T-helper 17 cell (primary cell): ENCODE measurements around the gene OGFR. TPM values are rescaled to one million over a fixed set of nuclear protein-coding genes. Genes with fewer than 3 reads are reported as not detected.

ENCODE experiments used
- ATAC-seq: fragments of 150-1000 bp; cut with Tn5 transposase; 2 replicates; pipeline ENCODE4 v1.10.0; 2021; ENCODE audit warnings: mild to moderate bottlenecking, moderate library complexity
- DNase-seq, 3 donors: peaks; one replicate each; pipeline versions ENCODE4 v3.0.0 to v3.0.0-alpha.2; 2020 to 2021
- H3K9me3 ChIP-seq: one replicate; pipeline ENCODE4 v1.7.0; 2013; ENCODE audit warnings: low read length, mild to moderate bottlenecking; ENCODE audit not compliant: control insufficient read depth, poor library complexity, severe bottlenecking
- H3K27ac Mint-ChIP-seq: one replicate; pipeline ENCODE4 v1.8.0; 2022; ENCODE audit warnings: mild to moderate bottlenecking, moderate library complexity, mixed read lengths
- H3K27me3 Mint-ChIP-seq: one replicate; pipeline ENCODE4 v1.8.0; 2022; ENCODE audit warnings: mixed read lengths
- H3K36me3 Mint-ChIP-seq: one replicate; pipeline ENCODE4 v1.8.0; 2022; ENCODE audit warnings: low read depth, mixed read lengths
- H3K4me1 Mint-ChIP-seq: one replicate; pipeline ENCODE4 v1.8.0; 2022; ENCODE audit warnings: mild to moderate bottlenecking, mixed read lengths
- H3K4me3 Mint-ChIP-seq: one replicate; pipeline ENCODE4 v1.8.0; 2022; ENCODE audit warnings: mild to moderate bottlenecking, moderate library complexity, mixed read lengths
- total RNA-seq, 4 donors: library from RNA in 2 of 4; stranded (reverse) in 2 of 4; gene quantifications; one replicate each; pipeline ENCODE4 v1.2.3 and lab custom pipeline; 2022 to 2026

Gene OGFR
- total RNA-seq, 2 donors from 2014 or later: 39.4 to 41.3 TPM

DNA sequence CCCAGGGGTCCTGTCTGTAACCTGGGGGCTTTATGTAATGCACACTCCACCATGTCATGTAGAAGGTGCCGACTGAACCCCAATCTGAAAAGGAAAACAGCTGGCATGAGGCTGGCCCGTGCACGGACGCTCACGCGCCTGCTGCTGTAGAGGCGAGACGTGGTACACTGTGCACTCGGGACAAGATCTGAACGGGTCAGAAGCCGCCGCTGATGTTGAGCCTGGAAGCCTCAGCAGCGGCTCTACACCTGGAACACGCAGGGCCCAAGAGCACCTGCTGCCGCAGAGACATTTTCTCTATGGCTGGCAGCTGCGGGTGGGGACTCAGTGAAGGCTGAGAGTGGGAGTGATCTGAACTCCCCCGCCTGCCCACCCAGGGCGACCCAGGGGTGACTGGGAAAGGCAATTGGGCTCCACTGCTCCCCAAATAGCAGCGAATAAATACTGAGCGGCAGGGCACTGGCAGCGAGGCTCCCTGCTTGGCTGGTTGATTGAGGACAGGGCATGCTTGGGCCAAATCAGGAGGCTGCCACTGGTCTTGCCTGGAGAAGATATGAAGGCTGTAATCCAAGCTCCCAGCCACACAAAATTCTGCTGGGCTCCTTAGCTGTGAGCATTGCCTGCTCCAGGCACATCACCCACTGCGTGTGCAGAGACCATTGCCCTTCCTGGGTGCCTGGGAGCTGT lies 2.5 kb upstream of the OGFR start:
- H3K4me3 Mint-ChIP-seq: no peak overlapping the region
- H3K9me3 ChIP-seq: no peaks in the 10 kb centered on the region
- H3K4me1 Mint-ChIP-seq: peaks cover 30% of the 10 kb centered on the region
- no peak overlapping the region for H3K27ac Mint-ChIP-seq
- no peaks in the 10 kb centered on the region for H3K27me3 Mint-ChIP-seq
- no peak for DNase-seq
- peaks cover 4% of the 10 kb centered on the region for H3K36me3 Mint-ChIP-seq
- no peak for ATAC-seq

DNA sequence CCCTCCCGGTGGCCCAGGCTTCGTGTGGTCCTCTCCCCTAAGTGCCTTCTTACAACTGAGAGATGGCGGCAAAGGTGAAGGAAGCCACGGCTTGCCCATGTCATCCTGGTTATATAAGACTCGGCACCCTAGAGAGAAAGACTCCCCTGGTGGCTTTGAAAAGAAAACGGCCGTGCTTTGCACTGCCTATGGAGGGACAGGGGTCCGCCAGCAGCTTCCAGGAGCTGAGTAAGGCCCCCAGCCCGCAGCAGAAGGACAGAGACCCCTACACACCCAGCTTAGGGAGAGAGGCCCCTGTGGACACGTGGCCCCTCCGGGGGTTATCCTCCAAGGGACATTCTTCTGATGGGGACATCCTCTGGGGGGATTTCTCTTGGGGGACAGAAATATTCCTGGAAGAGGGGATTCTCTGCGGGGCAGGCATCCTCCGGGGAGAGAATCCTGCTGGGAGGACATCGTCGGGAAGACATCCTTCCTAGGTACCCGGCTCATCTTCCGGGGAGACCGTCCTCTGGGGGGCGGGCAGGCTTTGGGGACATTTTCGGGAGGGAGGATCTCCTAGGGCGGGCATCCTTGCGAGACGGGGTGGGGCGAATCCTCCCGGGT lies 511 bp upstream of the OGFR start:
- Mint-ChIP-seq H3K4me1 (peaks cover 19% of the 10 kb centered on the region), H3K4me3 (peak overlapping the region; percentile 95), H3K36me3 (no peaks in the 10 kb centered on the region), H3K27ac (peak overlapping the region; percentile 96), H3K27me3 (no peaks in the 10 kb centered on the region)
- DNase-seq: no peak
- H3K9me3 ChIP-seq: no peaks in the 10 kb centered on the region
- peak; percentile 35 for ATAC-seq

DNA sequence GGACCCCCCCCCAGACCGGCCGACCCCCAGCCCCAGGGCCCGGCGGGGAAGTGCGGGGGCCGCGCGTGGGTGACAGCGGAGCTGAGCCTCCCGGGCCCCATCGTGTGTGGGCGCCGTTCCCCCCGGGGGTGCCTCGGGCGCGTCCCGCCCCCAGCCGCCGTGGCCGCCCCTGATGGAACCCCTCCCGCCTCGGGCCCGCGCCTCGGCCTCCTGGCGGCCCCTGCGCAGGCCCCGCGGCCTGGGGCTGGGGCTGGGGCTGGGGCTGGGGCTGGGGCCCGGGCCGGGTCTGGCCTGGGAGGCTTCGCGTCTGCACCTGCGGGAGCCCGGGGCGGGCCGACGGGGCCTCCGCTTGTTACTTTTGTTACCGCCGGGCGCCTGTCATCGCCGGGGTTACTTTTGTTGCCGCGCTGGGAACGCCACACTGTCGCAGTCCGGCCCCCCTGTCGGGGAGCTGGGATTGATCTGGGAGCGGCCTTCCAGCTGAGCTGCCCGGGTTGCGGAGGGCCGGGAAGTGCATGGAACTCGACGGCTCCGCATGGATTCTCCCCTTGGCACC lies 598 bp downstream of the OGFR start:
- DNase-seq (no peak), ATAC-seq (peak; percentile 45)
- peak overlapping the region; percentile 89 for H3K4me3 Mint-ChIP-seq
- H3K4me1 Mint-ChIP-seq: peaks cover 19% of the 10 kb centered on the region
- H3K9me3 ChIP-seq: no peaks in the 10 kb centered on the region
- no peaks in the 10 kb centered on the region for H3K36me3 Mint-ChIP-seq
- peak overlapping the region; percentile 34 for H3K27ac Mint-ChIP-seq
- no peaks in the 10 kb centered on the region for H3K27me3 Mint-ChIP-seq

GRCh38 chr20:62805711-62806382 lies 1.2 kb downstream of the OGFR start:
- no peaks in the 10 kb centered on the region for H3K36me3 Mint-ChIP-seq
- ATAC-seq: no peak

DNA sequence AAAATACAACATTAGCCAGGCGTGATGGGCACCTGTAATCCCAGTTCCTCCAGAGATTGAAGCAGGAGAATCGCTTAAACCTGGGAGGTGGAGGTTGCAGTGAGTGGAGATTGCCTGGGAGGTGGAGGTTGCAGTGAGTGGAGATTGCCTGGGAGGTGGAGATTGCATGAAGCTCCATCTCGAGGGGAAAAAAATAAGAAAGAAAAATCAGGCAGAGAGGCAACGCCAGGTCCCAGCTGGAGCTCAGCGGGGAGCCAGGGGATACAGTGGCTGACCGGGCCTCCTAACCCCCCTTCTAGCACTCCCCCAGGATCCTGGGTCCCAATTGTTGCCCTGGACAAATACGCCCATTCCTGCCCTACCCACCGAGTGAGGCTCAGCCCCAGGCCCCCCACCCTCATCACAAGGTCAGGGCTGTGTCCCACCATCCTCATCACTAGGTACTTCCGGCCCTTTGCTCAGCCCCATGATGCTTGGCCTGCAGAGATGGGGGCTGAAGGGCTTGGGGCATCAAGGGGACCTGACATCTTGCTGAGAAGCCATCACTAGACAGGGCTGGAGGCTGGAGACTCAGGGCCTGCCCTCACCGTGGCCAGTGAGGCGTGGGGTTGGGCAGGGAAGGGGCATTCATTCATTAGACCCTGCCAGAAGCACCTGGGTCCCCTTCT lies 1.9 kb downstream of the OGFR start:
- ATAC-seq (no peak), DNase-seq (no peak)
- Mint-ChIP-seq H3K4me3 (peak overlapping the region; percentile 89), H3K4me1 (peaks cover 19% of the 10 kb centered on the region), H3K36me3 (no peaks in the 10 kb centered on the region), H3K27ac (no peak overlapping the region), H3K27me3 (no peaks in the 10 kb centered on the region)
- H3K9me3 ChIP-seq: no peaks in the 10 kb centered on the region

More at GRCh38 chr20:62805711-62806382, 1.2 kb downstream of the OGFR start:
- H3K4me3 Mint-ChIP-seq: peak overlapping the region; percentile 89
- H3K9me3 ChIP-seq: no peaks in the 10 kb centered on the region
- H3K27ac Mint-ChIP-seq: peak overlapping the region; percentile 34
- no peaks in the 10 kb centered on the region for H3K27me3 Mint-ChIP-seq
- H3K4me1 Mint-ChIP-seq: peaks cover 19% of the 10 kb centered on the region
- no peak for DNase-seq

DNA sequence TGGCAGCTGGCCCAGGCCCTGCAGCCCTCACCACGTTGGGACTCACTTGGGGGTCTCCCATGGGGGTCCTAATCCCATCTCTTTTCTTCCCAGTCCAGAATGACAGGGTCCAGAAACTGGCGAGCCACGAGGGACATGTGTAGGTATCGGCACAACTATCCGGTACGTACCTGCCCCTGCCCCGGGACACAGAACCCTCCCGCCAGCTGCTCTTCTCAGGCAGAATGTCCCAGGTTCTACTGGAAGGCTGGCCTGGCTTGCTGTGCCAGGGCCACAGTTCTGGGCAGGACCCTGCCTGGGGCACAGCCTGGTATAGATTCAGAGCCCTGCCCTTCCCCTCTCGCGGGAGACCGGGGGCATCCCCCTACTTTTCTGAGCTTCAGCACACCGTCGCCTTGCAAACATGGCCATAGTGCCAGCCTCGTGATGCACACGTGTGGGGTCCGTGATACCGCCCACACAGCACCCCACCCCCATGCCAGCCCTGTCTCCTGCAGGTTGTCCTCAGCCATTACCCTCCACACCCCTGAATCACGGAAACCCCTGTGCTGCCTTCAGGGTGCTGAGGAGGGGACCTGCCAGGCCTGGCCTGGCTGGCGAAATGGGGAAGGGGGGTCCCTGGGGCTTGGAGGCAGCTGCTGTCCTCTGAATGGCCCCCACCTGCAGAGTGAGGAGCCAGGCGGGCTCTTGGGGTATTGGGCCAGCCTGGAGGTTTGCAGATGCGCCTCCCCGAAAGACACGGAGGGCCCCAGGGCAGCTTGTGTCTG lies 3.0 kb downstream of the OGFR start:
- ATAC-seq (no peak), DNase-seq (no peak)
- H3K27ac Mint-ChIP-seq: peak overlapping the region; percentile 51
- no peaks in the 10 kb centered on the region for H3K27me3 Mint-ChIP-seq
- H3K9me3 ChIP-seq: no peaks in the 10 kb centered on the region
- H3K36me3 Mint-ChIP-seq: peaks cover 2% of the 10 kb centered on the region
- H3K4me1 Mint-ChIP-seq: peaks cover 23% of the 10 kb centered on the region
- peak overlapping the region; percentile 69 for H3K4me3 Mint-ChIP-seq

DNA sequence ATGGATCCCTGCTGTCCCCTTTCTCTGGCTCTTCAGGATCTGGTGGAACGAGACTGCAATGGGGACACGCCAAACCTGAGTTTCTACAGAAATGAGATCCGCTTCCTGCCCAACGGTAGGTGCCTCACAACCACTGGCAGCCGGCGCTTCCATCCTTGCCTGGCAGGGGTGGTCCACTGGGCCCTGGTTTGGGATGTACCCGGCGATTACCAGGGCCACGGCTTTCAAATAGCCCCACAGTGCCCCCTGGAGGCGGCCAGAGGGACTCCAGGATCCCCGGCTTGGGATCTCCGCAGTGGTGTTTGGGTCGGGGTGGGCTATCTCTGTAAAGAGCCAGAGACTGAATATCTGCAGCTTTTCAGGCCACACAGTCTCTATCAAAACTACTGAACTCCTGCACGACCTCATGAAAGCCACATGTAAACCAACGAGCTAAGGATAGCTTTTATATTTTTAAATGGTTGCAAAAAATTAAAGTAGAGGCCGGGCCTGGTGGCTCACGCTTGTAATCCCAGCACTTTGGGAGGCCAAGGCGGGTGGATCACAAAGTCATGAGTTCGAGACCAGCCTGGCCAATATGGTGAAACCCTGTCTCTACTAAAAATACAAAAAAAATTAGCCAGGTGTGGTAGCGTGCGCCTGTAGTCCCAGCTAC lies 3.7 kb downstream of the OGFR start:
- H3K27ac Mint-ChIP-seq: peak overlapping the region; percentile 51
- H3K9me3 ChIP-seq: no peaks in the 10 kb centered on the region
- peaks cover 21% of the 10 kb centered on the region for H3K4me1 Mint-ChIP-seq
- peak; percentile 60 for ATAC-seq
- DNase-seq: peak; percentile 66 to 74 (median 74)
- peaks cover 2% of the 10 kb centered on the region for H3K36me3 Mint-ChIP-seq
- peak overlapping the region; percentile 69 for H3K4me3 Mint-ChIP-seq
- no peaks in the 10 kb centered on the region for H3K27me3 Mint-ChIP-seq

DNA sequence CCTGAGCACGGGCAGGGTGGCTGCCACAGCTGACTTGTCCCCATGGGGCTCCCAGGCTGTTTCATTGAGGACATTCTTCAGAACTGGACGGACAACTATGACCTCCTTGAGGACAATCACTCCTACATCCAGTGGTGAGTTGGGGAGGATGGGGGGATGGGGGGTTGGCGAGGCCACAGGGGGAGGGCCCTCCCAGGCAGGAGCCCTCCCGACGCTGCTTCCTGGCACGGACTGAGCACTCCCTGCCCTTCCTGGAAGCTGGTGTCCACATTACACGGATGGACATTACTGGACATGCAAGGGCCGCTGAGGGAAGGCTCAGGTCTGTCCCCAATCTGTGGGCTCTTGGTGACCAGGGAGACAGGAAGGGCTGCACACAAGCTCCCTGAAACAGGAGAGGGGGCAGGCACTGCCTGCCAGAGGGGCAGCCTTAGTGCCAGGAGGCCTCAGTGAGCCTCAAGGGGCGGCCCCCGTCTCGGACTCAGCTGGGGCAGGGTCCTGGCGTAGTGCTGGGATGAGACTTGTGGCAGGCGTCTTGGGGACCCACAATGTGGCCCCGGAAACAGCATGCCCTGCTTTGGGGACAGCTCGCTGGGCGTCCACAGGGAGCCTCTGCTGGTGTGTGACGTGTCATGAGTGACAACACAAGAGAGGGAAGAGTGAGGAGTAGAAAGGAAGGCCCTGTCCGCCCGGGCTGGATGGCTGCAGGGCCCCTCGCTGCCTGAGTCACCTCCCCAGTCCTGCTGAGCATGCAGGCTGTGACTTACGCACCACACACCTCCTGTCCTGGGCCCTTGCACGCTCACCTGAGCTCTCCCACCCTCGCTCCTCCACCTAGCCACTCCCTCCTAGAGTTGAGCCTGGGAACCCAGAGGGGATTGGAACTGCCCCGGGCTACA lies 5.1 kb downstream of the OGFR start:
- H3K4me1 Mint-ChIP-seq: peaks cover 21% of the 10 kb centered on the region
- no peak for DNase-seq
- H3K27me3 Mint-ChIP-seq: peaks cover 6% of the 10 kb centered on the region
- H3K27ac Mint-ChIP-seq: peak overlapping the region; percentile 21
- H3K36me3 Mint-ChIP-seq: peaks cover 2% of the 10 kb centered on the region
- H3K9me3 ChIP-seq: no peaks in the 10 kb centered on the region
- no peak overlapping the region for H3K4me3 Mint-ChIP-seq
- ATAC-seq: no peak

DNA sequence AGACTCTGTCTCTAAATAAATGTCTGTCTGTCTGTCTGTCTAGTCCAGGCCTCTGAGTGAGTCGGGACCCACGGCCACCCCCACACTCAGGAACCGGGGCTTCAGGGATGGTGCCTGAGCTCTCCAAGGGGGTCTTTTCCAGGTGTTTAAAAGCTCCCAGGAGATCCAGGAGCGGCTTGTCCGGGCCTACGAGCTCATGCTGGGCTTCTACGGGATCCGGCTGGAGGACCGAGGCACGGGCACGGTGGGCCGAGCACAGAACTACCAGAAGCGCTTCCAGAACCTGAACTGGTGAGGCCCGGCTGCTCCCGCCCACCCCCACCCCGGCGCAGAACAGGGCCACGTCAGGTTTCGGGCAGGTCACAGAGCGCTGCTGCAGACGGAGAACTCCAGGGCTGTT lies 6.7 kb downstream of the OGFR start:
- H3K27ac Mint-ChIP-seq: no peak overlapping the region
- no peak for ATAC-seq
- H3K27me3 Mint-ChIP-seq: peaks cover 11% of the 10 kb centered on the region
- H3K9me3 ChIP-seq: no peaks in the 10 kb centered on the region
- H3K36me3 Mint-ChIP-seq: peaks cover 2% of the 10 kb centered on the region
- DNase-seq: no peak
- H3K4me1 Mint-ChIP-seq: peaks cover 23% of the 10 kb centered on the region
- no peak overlapping the region for H3K4me3 Mint-ChIP-seq

- DNase-seq: no peak
- H3K27ac Mint-ChIP-seq: no peak overlapping the region
- peaks cover 21% of the 10 kb centered on the region for H3K4me1 Mint-ChIP-seq
- H3K36me3 Mint-ChIP-seq: peaks cover 2% of the 10 kb centered on the region
- peaks cover 11% of the 10 kb centered on the region for H3K27me3 Mint-ChIP-seq
- no peaks in the 10 kb centered on the region for H3K9me3 ChIP-seq
- no peak for ATAC-seq
- no peak overlapping the region for H3K4me3 Mint-ChIP-seq
Measured at GRCh38 chr20:62811720-62812119, 7.1 kb downstream of the OGFR start.

DNA sequence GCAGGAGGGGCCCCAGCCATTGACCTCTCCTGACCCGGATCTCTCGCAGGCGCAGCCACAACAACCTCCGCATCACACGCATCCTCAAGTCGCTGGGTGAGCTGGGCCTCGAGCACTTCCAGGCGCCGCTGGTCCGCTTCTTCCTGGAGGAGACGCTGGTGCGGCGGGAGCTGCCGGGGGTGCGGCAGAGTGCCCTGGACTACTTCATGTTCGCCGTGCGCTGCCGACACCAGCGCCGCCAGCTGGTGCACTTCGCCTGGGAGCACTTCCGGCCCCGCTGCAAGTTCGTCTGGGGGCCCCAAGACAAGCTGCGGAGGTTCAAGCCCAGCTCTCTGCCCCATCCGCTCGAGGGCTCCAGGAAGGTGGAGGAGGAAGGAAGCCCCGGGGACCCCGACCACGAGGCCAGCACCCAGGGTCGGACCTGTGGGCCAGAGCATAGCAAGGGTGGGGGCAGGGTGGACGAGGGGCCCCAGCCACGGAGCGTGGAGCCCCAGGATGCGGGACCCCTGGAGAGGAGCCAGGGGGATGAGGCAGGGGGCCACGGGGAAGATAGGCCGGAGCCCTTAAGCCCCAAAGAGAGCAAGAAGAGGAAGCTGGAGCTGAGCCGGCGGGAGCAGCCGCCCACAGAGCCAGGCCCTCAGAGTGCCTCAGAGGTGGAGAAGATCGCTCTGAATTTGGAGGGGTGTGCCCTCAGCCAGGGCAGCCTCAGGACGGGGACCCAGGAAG lies 7.7 kb downstream of the OGFR start:
- H3K36me3 Mint-ChIP-seq: peaks cover 2% of the 10 kb centered on the region
- no peak overlapping the region for H3K4me3 Mint-ChIP-seq
- ATAC-seq: no peak
- H3K9me3 ChIP-seq: no peaks in the 10 kb centered on the region
- peaks cover 11% of the 10 kb centered on the region for H3K27me3 Mint-ChIP-seq
- DNase-seq: no peak
- H3K4me1 Mint-ChIP-seq: peaks cover 18% of the 10 kb centered on the region
- H3K27ac Mint-ChIP-seq: no peak overlapping the region
